ENCODE measurements around the gene SUMO2.
"Not testable (repeated sequence)": the region's sequence is repeated elsewhere in the genome, so short reads cannot be mapped to it uniquely, and the experiment has no call there.

SUMO2 gene

DNA sequence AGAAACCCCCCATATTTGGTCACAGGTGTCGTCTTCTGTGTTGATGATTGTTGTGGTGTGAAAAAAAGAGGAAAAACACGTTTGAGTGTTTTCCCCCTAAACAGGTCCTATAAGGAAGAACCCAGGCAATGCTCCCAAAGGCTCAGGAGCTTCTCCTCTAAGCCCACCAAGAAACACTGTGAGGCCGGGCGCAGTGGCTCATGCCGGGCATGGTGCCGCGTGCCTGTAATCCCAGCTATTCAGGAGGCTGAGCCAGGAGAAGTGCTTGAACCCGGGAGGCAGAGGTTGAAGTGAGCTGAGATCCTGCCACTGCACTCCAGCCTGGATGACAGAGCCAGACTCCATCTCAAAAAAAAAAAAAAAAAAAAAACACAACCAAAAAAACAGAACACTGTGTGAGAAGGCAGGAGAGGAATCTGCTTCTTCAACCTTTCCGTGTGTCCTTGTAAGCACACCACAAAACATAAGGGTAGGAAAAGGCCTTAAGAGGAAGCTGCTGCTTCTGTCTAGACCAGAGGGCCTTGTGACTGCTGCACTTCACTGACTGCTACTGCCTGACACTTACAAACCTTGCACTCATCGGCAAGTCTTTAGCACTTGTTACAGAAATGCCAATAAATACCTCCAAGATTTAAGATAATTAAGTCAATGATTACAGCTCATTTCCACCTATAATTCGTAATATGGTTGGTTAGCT, 37.8 kb downstream of the SUMO2 start:
- peak; percentile 43 for DNase-seq (ENCODE audit: low spot score)

DNA sequence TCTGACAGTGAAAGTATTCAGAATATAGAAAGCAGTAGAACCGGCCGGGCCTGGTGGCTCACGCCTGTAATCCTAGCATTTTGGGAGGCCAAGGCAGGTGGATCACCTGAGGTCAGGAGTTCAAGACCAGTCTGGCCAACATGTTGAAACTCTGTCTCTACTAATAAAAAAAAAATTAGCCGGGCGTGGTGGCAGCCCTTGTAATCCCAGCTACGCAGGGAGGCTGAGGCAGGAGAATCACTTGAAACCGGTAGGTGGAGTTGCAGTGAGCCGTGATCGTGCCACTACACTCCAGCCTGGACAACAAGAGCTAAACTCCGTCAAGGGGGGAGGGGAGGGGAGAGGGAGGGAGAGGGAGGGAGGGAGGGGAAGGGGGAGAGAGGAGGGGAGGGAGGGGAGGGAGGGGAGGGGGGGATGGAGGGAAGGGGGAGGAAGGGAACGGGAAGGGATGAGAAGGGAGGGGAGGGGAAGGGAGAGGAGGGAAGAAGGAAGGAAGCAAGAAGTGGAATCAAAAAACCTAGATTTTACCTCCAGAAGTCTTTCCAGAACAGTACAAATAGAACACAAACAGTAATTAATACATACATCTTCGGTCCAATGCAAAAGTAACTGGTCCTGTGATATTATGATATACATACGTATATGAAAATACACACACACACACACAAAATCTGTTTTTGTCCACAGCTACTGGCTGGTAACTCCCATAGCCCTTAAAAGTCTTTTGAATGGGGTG, 40.4 kb downstream of the SUMO2 start:
- no peak for DNase-seq (ENCODE audit: low spot score)

DNA sequence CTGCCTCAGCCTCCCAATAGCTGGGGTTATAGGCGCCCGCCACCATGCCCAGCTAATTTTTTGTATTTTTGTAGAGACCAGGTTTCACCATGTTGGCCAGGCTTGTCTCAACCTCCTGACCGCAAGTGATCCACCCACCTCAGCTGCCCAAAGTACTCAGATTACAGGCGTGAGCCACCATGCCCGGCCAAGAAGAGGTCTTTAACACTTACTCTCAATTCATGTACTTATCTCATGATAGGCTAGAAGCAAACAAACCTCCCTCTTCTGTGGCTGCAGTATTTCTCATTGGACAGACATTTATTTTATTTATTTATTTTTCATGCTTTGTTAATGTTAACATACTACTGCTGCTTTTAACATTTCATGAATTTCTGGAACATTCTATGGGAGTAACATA, 44.2 kb downstream of the SUMO2 start:
- no peak for DNase-seq (ENCODE audit: low spot score)

DNA sequence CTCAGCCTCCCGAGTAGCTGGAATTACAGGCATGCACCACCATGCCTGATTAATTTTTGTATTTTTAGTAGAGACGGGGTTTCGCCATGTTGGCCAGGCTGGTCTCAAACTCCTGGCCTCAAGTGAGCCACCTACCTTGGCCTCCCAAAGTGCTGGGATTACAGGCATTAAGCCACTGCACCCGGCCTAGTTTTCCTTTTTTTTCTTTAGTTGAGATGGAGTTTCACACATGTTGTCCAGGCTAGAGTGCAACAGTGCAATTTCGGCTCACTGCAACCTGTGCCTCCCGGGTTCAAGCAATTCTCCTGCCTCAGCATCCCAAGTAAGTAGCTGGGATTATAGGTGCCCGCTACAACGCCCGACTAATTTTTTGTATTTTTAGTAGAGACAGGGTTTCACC, 45.0 kb downstream of the SUMO2 start:
- not testable (repeated sequence) for DNase-seq (ENCODE audit: low spot score)

DNA sequence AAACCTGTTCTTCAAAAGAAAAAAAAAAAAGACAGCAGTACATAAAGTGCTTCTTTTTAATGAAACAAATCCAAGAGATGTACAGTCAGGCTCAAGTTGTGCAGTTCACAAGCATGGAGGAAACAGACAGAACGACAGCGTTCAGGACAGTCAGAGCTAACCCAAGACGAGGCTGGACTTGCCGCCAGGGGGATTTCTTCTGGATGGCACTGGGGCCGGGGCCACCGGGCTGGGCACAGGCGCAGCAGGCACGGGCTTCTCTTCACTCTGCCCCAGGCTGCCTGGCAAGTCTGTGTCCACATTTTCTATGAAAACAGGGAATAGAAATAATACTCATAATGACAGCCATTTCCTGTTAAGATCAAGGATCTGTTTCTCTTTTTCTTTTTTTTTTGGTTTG, 46.8 kb downstream of the SUMO2 start:
- no peak for DNase-seq (ENCODE audit: low spot score)

DNA sequence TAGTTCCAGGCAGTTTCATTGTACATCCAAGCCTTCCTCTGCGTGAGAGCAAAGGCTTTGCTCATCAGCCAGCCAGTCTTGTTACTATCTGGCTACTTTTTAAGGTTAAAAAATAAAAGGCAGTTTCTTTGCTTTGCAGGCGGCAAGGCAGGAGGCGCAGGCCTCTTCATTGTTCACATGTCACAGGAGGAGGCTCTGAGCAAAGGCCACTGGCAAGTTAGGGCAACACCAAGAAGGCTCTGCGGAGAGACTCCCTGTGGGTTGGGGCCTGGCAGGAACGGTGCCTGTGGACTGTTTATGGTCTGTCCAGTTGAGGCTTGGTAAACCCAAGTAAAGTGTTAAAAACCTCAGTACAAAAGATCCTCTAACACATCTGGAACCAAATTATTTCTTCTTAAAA, 47.3 kb downstream of the SUMO2 start:
- DNase-seq (ENCODE audit: low spot score), result no peak

DNA sequence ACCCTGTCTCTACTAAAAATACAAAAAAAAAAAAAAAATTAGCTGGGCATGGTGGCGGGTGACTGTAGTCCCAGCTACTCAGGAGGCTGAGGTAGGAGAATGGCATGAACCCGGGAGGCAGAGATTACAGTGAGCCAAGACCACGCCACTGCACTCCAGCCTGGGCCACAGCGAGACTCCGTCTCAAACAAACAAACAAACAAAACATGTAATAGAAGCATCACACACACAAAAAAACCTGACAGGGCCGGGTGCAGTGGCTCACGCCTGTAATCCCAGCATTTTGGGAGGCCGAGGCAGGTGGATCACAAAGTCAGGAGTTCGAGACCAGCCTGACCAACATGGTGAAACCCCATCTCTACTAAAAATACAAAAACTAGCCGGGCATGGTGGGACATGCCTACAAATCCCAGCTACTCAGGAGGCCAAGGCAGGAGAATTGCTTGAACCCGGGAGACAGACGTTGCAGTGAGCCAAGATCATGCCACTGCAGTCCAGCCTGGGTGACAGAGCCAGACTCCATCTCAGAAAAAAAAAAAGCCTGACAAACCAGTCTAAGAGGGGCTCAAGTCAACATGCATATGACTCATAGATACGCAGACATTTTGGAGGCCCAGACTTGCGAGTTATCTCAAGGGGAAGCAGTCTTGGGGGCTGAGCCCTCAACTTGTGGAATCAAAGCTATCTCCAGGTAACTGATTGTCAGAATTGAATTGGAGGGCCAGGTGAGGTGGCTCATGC, 49.0 kb downstream of the SUMO2 start:
- not testable (repeated sequence) for DNase-seq (ENCODE audit: low spot score)

DNA sequence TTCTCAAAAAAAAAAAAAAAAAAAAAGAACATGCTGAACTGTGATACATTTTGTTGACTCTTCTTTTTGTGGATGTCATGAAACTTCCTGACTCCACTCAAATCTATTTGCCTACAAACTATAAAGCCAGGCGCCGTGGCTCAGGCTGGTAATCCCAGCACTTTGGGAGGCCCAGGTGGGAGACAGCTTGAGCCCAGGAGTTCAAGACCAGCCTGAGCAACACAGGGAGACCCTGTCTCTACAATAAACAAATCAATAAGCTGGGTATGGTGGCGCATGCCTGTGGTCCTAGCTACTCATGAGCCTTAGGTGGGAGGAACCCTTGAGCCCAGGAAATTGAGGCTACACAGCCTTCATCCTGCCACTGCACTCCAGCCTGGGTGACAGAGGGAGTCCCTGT, 49.8 kb downstream of the SUMO2 start:
- no peak for DNase-seq (ENCODE audit: low spot score)

DNA sequence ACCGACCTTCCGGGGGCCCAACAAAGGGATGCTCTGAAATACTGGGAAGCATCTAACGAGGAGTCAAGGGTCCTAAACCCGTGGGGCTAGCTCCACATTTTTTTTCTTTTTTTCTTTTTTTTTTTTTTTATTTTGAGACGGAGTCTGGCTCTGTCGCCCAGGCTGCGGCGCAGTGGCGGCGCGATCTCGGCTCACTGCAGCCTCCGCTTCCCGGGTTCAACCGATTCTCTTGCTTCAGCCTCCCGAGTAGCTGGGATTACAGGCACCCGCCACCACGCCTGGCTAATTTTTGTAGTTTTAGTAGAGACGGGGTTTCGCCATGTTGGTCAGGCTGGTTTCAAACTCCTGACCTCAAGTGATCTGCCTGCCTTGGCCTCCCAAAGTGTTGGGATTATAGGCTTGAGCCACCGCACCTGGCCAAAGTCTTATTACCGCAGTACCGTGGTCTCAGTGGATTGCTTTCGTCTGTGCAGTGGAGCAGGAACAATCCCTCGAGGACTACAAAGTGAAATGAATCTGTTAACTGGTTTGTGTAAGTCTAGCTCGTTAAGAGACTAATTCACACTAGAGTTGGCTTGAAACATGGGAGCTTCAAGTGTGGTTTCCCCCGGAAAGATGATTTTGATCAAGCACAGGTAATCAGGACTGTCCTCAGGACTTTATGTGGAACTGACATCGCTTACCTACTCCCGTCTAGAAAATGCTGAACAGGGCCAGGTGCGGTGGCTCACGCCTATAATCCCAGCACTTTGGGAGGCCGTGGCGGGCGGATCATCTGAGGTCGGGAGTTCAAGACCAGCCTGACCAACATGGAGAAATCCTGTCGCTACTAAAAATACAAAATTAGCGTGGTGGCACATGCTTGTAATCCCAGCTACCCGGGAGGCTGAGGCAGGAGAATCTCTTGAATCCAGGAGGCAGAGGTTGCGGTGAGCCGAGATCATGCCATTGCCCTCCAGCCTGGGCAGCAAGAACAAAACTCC, 50.5 kb downstream of the SUMO2 start:
- DNase-seq (ENCODE audit: low spot score), result not testable (repeated sequence)

DNA sequence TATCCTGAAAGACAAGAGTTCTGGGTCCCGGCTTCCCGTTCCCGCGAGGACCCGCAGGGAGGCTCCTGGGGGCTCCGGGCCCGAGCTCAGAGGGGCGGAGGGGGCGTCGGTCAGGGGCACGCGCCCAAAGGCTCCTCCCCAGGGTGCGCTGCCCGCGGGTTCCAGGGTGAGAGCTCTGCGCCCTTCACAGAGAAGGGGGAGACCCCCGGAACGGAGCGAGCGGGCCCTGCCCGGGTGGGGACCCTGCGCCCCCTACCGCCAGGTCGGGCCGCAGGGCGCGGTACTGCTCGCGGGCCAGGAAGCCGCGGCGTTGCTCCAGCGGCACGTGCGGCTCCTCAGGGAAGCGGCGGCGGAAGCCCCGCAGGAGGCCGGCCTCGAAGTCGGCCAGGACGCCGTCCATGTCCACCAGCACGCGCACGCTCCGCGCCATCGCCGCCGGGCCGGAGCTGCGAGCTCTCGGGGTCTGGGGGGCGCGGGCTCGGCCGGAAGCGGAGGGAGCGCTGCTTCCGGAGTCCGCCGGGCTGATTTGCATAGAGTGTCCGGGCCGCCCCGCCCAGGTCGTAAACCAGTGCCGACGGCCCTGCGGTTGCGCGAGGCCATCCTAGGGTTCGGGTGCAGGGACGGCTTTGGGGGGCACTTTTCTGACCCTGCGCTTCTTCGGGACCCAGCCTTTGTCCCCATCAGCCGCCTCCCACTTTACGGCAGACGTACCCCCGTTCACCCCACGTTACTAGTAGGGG, 51.3 kb downstream of the SUMO2 start, which contains the start of gene NT5C:
NT5C (minus strand) TSS at position 465 of the 740 bp plus-strand sequence; CDS start at position 430, 35 bp downstream.
- peak; percentile 75 for DNase-seq (ENCODE audit: low spot score)

DNA sequence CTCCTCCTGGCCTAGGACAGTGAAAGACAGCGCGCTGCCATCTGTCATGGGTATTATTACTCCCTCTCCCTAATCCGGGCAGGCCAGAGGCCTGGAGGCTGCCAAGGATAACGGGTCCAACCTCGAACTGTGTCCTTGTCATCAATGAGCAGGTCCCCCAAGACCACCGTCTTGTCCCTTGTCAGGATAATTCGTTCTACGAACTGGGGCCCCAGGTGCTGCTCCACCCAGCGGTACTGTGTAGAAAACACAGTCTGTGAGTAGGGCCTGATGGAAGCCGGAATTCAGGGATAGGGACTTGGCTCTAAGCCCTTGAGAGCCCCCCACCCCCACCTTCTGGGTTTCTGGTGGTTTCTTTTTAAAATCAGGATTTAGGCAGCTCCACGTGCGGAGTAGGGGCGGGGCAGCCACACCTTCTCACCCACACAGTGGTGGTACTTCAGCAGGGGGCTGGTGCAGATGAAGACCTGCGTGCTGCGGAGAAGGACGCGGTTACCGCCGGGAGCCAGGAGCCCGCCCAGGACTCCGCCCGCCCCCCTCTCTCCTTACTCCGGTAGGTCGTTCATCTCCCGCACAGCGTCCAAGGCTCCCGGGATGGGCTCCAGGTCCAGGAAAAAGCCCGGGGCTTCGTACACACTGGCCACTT, 52.0 kb downstream of the SUMO2 start:
- peak; percentile 54 for DNase-seq (ENCODE audit: low spot score)

DNA sequence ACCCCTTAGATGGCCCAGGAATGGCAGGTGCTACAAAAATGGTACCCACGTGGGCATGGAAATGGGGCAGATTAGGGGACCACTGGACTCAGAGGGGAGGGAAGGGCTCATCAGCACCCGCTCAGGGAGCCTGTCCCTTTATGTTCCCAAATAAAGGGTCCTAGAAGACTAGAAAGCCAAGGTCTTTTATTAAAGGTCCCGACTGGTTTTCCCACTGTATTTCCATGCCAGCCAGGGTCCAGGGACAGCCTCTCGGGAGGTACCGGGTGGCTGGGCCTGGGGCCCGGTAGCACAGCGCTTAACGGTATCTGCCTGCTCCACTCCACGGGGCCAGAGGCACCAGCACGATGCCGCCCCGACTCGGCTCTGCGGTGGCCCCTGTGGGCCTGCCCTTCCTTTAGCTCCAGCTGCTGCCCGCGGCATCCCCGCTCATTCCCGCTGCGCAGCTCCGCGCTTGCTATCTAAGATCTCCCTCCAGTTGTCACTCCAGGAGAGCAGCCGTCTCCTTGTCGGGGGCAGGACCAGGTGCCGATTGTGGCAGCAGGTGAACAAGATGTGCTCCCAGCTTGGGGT, 52.6 kb downstream of the SUMO2 start:
- DNase-seq (ENCODE audit: low spot score), result no peak

DNA sequence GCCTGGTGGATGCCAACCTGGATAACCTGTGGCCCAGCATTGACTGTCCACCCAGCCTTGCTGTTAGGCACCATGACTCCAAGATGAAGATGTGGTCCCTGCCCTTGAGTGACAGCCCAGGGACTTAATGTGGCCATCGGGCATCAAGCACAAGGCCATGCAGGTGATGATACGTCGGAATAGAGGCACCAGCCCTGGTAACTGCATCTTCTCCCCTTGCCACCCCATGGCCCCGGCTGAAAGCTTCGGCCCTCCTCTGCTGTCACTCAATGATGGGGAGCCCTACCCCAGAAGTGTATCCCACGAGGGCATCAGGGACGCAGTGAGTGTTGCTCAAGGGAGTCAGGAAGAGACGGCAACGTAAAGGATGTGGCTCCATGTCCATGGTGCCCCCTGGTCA, 53.2 kb downstream of the SUMO2 start:
- no peak for DNase-seq (ENCODE audit: low spot score)

DNA sequence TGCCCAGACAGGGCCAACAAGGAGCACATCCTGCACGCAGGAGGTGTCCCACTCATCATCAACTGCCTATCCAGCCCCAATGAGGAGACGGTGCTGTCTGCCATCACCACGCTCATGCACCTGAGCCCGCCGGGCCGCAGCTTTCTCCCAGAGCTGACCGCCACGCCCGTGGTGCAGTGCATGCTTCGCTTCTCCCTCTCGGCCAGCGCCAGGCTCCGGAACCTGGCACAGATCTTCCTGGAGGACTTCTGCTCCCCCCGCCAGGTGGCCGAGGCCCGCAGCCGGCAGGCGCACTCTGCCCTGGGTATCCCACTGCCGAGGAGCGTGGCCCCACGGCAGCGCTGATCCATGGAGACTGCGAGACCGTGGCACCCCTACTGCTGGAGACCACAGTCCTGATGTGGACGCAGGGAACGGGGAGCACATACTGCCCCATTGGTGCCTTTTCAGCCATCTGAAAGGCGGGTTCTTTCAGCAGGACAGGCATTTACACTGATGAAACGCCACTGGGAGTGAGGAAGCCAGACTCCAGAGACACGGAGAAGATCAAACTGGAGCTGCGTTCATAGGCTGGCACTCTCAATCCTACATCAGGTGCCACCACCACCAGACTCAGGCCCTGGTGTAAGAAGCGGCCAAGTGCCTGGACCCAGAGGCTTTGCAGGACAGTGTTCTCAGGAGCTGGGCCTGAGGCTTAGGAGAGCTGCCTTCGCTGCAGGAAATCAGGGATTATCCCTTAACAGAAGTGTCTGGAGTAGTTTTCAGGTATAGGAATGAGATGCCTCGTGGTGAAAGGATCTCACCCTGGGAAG, 53.9 kb downstream of the SUMO2 start:
- DNase-seq (ENCODE audit: low spot score), result no peak

DNA sequence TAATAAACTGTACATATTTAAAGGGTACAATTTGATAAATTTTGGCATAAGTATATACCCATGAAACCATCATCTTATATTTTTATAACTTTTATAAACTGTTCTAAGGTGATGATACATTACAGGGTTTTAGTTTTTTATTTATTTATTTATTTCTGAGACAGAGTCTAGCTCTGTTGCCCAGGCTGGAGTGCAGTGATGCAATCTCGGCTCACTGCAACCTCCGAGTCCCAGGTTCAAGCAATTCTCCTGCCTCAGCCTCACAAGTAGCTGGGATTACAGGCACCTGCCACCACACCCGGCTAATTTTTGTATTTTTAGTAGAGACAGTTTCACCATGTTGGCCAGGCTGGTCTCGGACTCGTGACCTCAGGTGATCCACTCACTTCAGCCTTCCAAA, 54.8 kb downstream of the SUMO2 start:
- DNase-seq (ENCODE audit: low spot score), result not testable (repeated sequence)

DNA sequence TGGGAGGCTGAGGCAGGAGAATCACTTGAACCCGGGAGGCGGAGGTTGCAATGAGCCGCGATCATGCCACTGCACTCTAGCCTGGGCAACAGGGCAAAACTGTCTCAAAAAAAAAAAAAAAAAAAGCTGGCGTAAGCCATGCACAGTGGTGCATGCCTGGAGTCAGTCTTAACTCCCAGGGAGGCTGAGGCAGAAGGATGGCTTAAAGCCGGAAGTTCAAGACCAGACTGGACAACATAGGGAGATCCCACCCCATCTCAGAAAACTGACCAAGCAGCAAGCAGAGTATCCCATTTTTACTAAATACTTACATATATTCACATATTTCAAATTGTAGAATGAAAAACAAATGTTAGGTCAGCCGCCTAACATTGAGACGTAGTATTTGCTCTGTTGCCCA, 55.8 kb downstream of the SUMO2 start:
- DNase-seq (ENCODE audit: low spot score), result no peak

DNA sequence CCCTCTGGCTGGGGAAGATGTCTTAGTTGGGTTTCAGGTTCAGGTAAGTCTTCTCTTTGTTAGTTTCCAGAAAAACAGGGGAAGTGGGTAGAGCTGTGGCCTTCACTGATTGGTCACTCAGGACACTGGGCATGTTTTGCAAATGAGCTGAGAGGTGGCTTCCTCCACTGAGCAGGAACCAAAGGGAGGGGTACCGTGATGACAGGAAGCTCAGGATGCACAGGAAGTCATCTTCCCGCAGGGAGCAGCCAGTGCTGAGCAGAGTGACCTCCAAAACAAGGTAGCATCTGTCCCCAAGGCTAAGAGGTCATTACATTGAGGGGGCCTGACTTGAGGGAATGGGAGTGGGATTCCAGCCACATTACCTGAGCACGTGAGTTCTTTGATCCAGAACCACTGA, 56.8 kb downstream of the SUMO2 start:
- DNase-seq (ENCODE audit: low spot score), result no peak

DNA sequence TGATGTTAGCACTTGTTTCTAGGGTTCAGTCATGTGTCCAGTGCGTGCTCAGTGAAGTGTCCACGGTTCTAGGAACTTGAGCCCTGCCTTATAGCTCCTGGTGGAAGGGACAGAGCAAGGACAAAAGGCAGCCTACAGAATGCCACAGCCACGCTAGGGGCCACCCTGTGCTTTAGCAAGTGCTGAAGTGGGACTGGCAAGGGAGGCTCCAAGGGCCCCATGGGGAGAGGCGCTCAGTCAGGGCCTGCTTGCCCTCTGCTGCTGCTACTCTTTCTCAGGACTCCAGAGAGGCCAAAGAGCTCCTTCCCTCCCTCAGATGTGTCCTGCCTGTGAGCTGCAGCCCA, 58.0 kb downstream of the SUMO2 start:
- no peak for DNase-seq (ENCODE audit: low spot score)

All from Ammon's horn (tissue), 1 donor.